K562 (cell line): ENCODE data around the gene SLC22A23. TPM values are rescaled to one million over a fixed set of nuclear protein-coding genes. Genes with fewer than 3 reads are reported as not detected.
A peak's percentile ranks its signal among the peaks of the same experiment; 100 is the strongest.

Experiments
- ADNP ChIP-seq: fragments of 200-800 bp; sonication (Bioruptor generic); IDR thresholded peaks from 2 replicates; pipeline ENCODE4 v1.6.1; 2016; ENCODE audit warnings: missing genetic modification characterization, missing compliant biosample characterization
- ATF7 ChIP-seq: fragments of 450-650 bp; IDR thresholded peaks from 2 replicates; pipeline ENCODE4 v1.7.1; 2014; ENCODE audit warnings: mild to moderate bottlenecking, moderate library complexity
- CCNT2 ChIP-seq: IDR thresholded peaks from 2 replicates; pipeline ENCODE4 v1.6.1; 2011; ENCODE audit warnings: borderline replicate concordance, low read depth, mild to moderate bottlenecking, moderate library complexity, mixed read lengths, low read length; ENCODE audit not compliant: insufficient read length; ENCODE audit errors: extremely low read depth
- CHD4 ChIP-seq: fragments of 200-600 bp; sonication (generic); IDR thresholded peaks from 3 replicates; pipeline ENCODE4 v1.6.1; 2012; ENCODE audit warnings: low read depth, mild to moderate bottlenecking, mixed read lengths, low read length, inconsistent platforms; ENCODE audit not compliant: insufficient read depth, insufficient replicate concordance, poor library complexity, severe bottlenecking
- FIP1L1 ChIP-seq: fragments of 200-400 bp; formaldehyde crosslinking; IDR thresholded peaks from 2 replicates; pipeline ENCODE4 v1.6.1; 2018; ENCODE audit warnings: mild to moderate bottlenecking, low read depth, low read length; ENCODE audit not compliant: poor library complexity, severe bottlenecking
- FOXA1 ChIP-seq: fragments of 450-650 bp; IDR thresholded peaks from 2 replicates; pipeline ENCODE4 v1.6.1; 2016; ENCODE audit warnings: mild to moderate bottlenecking, borderline replicate concordance
- FUS ChIP-seq: fragments of 200-400 bp; formaldehyde crosslinking; optimal IDR thresholded peaks from 2 replicates; pipeline ENCODE3; 2017; ENCODE audit warnings: low read depth, low read length
- HOXB6 ChIP-seq: fragments of 250-450 bp; sonication (Bioruptor Pico); IDR thresholded peaks from 2 replicates; pipeline ENCODE4 v1.5.1; 2022; ENCODE audit warnings: mild to moderate bottlenecking, borderline replicate concordance
- MAFK ChIP-seq: IDR thresholded peaks from 2 replicates; pipeline ENCODE4 v1.6.1; 2011; ENCODE audit warnings: low read length, improper control_type of control experiment
- NCOR1 ChIP-seq: fragments of 450-650 bp; IDR thresholded peaks from 2 replicates; pipeline ENCODE4 v1.6.1; 2016; ENCODE audit warnings: mild to moderate bottlenecking, moderate library complexity
- NR2C2 ChIP-seq, 2 experiments: fragments of 200-800 bp in 1 of 2; sonication (Bioruptor generic) in 1 of 2; sonication (generic) in 1 of 2; formaldehyde crosslinking in 1 of 2; IDR thresholded peaks; 2 replicates each; pipeline versions ENCODE4 v1.6.1 to v1.8.0; 2016 to 2022; ENCODE audit warnings: mild to moderate bottlenecking in 1 of 2, missing compliant biosample characterization in 1 of 2, missing genetic modification characterization in 1 of 2, missing genetic modification reagents in 1 of 2
- PTTG1 ChIP-seq: fragments of 450-650 bp; IDR thresholded peaks from 2 replicates; pipeline ENCODE4 v1.6.1; 2016; ENCODE audit warnings: low read depth, mild to moderate bottlenecking, missing genetic modification characterization, missing compliant biosample characterization
- TAF7 ChIP-seq: fragments of 450-650 bp; IDR thresholded peaks from 2 replicates; pipeline ENCODE4 v1.6.1; 2016; ENCODE audit warnings: missing genetic modification characterization, missing compliant biosample characterization
- TCF7L2 ChIP-seq: fragments of 150-350 bp; IDR thresholded peaks from 2 replicates; pipeline ENCODE4 v1.6.1; 2016; ENCODE audit warnings: low read depth, mild to moderate bottlenecking, low read length, moderate library complexity
- ZFPM2 ChIP-seq: fragments of 250-450 bp; sonication (Bioruptor Pico); IDR thresholded peaks from 2 replicates; pipeline ENCODE4 v1.5.1; 2022; ENCODE audit warnings: mild to moderate bottlenecking
- ZNF551 ChIP-seq: fragments of 250-450 bp; sonication (Bioruptor Pico); IDR thresholded peaks from 2 replicates; pipeline ENCODE4 v1.5.0; 2021; ENCODE audit warnings: mild to moderate bottlenecking, moderate library complexity
- ZNF592 ChIP-seq: fragments of 450-650 bp; IDR thresholded peaks from 2 replicates; pipeline ENCODE4 v1.6.1; 2017; ENCODE audit warnings: antibody characterized with exemption, mild to moderate bottlenecking
- ZNF785 ChIP-seq: fragments of 250-450 bp; sonication (Bioruptor Pico); IDR thresholded peaks from 2 replicates; pipeline ENCODE4 v1.4.0; 2020; ENCODE audit warnings: mild to moderate bottlenecking
- polyA plus RNA-seq, 8 experiments: library from polyadenylated mRNA; depleted of rRNA in 4 of 8; stranded (reverse) in 5 of 8; unstranded in 3 of 8; fragments of >200 nt; fragmentation: Nextera tagmentation in 2 of 8; fragmentation: Illumina TruSeq in 1 of 8; extraction: Ambion mirVana in 2 of 8; extraction: Trizol in 1 of 8; gene quantifications; 2 replicates each; pipeline versions ENCODE4 v1.2.1 to v1.2.3, GENCODE V29; 2011 to 2014; ENCODE audit warnings: inconsistent platforms in 1 of 8, missing spikeins in 1 of 8
- total RNA-seq, 7 experiments: library from RNA; depleted of rRNA in 6 of 7; stranded (reverse); fragments of >200 nt in 6 of 7; fragmentation: Illumina TruSeq in 2 of 7; extraction: Trizol in 2 of 7; gene quantifications; 2 replicates each; pipeline versions ENCODE4 v1.2.1 to v1.2.3, GENCODE V29; 2011 to 2021; ENCODE audit warnings: low replicate concordance in 1 of 7
- TF ChIP-seq, protein P1 (sequence below): sonication (generic); formaldehyde crosslinking; IDR thresholded peaks from 2 replicates; pipeline ENCODE4 v1.8.1; 2023; ENCODE audit warnings: mild to moderate bottlenecking, missing genetic modification reagents
- TF ChIP-seq, protein P2 (sequence below): fragments of 250-450 bp; sonication (Bioruptor Pico); IDR thresholded peaks from 2 replicates; pipeline ENCODE4 v1.5.0; 2021
- TF ChIP-seq, protein P3 (sequence below): fragments of 450-650 bp; conservative IDR thresholded peaks from 2 replicates; pipeline ENCODE4 v1.6.1; 2016; ENCODE audit warnings: missing genetic modification characterization, low read depth, mild to moderate bottlenecking, control low read depth, missing compliant biosample characterization

Gene SLC22A23
- total and polyA plus RNA-seq, 9 of the 15 experiments (the other 6 are each of a cell fraction or from before 2014, with no cell fraction given), result 0.30 to 8.7 (median 2.5) TPM

DNA sequence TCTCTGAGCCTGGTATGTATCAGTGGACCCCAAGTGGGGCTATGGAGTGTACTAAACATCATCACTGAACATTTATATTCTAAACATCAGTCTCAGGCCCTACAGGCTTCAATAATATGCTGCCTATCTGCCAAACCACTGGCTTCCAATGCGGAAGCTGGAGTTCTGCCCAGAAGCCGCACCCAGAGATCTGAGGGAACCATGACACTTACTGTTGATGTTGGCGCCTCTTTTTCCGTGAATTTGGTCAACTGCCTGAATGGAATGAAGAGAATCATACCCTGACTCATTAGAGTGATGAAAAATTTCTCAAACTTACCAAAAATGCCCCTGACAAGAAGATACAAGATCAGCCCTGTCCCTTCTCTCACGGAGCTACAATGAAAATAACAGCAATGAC lies 66.2 kb downstream of the SLC22A23 start (continued):
- TF ChIP-seq CHD4, result no peak
- TF ChIP-seq ATF7, result 0 out of 2 replicates have a peak, but pooled peaks have one; percentile 11
- no peak for TF ChIP-seq HOXB6 (CRISPR knock-in tag)
- no peak for TF ChIP-seq ZNF785 (CRISPR knock-in tag)
- TF ChIP-seq NR2C2 (CRISPR knock-in tag; IDR thresholded peaks at IDR 0.05), result no peak
- TF ChIP-seq NR2C2 (tag; IDR thresholded peaks at IDR 0.05), result no peak
- TF ChIP-seq MAFK, result no peak
- no peak for TF ChIP-seq ADNP (tag)
- no peak for TF ChIP-seq ZNF551 (CRISPR knock-in tag)
- TF ChIP-seq, protein P1, sequence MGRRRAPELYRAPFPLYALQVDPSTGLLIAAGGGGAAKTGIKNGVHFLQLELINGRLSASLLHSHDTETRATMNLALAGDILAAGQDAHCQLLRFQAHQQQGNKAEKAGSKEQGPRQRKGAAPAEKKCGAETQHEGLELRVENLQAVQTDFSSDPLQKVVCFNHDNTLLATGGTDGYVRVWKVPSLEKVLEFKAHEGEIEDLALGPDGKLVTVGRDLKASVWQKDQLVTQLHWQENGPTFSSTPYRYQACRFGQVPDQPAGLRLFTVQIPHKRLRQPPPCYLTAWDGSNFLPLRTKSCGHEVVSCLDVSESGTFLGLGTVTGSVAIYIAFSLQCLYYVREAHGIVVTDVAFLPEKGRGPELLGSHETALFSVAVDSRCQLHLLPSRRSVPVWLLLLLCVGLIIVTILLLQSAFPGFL (CRISPR knock-in tag), result no peak
- TF ChIP-seq, protein P2, sequence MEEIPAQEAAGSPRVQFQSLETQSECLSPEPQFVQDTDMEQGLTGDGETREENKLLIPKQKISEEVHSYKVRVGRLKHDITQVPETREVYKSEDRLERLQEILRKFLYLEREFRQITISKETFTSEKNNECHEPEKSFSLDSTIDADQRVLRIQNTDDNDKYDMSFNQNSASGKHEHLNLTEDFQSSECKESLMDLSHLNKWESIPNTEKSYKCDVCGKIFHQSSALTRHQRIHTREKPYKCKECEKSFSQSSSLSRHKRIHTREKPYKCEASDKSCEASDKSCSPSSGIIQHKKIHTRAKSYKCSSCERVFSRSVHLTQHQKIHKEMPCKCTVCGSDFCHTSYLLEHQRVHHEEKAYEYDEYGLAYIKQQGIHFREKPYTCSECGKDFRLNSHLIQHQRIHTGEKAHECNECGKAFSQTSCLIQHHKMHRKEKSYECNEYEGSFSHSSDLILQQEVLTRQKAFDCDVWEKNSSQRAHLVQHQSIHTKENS, result no peak
- no peak for TF ChIP-seq TCF7L2
- no peak for TF ChIP-seq FUS
- no peak for TF ChIP-seq CCNT2
- no peak for TF ChIP-seq PTTG1 (tag)
- TF ChIP-seq ZFPM2 (CRISPR knock-in tag), result no peak
- TF ChIP-seq, protein P3, sequence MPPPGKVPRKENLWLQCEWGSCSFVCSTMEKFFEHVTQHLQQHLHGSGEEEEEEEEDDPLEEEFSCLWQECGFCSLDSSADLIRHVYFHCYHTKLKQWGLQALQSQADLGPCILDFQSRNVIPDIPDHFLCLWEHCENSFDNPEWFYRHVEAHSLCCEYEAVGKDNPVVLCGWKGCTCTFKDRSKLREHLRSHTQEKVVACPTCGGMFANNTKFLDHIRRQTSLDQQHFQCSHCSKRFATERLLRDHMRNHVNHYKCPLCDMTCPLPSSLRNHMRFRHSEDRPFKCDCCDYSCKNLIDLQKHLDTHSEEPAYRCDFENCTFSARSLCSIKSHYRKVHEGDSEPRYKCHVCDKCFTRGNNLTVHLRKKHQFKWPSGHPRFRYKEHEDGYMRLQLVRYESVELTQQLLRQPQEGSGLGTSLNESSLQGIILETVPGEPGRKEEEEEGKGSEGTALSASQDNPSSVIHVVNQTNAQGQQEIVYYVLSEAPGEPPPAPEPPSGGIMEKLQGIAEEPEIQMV (tag), result no peak
- TF ChIP-seq FIP1L1, result no peak
- no peak for TF ChIP-seq FOXA1
- 0 out of 2 replicates have a peak, but pooled peaks have one; percentile 19 for TF ChIP-seq NCOR1
- no peak for TF ChIP-seq TAF7 (tag)
- peak; percentile 86 for TF ChIP-seq ZNF592
